GM12892 (cell line): ENCODE data around the gene CCDC85A.

Experiments used
- POLR2A ChIP-seq: IDR thresholded peaks from 2 replicates; pipeline ENCODE4 v1.6.1; 2011; ENCODE audit warnings: low read depth, low read length, control low read depth
- POLR2AphosphoS5 ChIP-seq: IDR thresholded peaks from 2 replicates; pipeline ENCODE4 v1.6.1; 2011; ENCODE audit warnings: low read depth, low read length, control low read depth

DNA sequence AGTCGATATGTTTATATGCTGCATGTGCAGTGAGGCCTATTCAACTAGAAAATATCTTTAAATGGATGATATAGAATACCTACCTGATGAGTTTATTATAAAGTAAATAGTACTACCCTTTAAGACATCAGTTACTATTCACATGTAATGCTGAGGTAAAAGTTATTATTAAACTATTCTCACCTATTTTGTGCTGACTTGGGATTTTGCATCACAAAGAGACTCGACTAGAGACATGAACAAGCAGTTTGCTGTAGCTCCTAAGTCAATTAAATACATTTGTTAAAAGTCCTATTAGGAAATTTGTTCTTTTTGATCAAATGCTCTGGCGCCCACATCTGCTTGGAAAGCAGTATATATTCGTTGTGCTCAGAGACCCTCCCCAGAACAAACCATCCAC is 164.1 kb downstream of the CCDC85A start:
- TF ChIP-seq POLR2AphosphoS5 (no peak), POLR2A (no peak)
